Measurements from ENCODE around the gene EME1. TPM values are rescaled to one million over a fixed set of nuclear protein-coding genes. Genes with fewer than 3 reads are reported as not detected.
"Not testable (repeated sequence)": the region's sequence is repeated elsewhere in the genome, so short reads cannot be mapped to it uniquely, and the experiment has no call there.

The EME1 gene
- total RNA-seq, 1 experiment from 2014 or later = 19.0 TPM

- in situ Hi-C loops (cut with HindIII; ENCODE audit: low pct_unique_long_range_greater_than_20kb, low sequenced_read_pairs) = no loop called here
- no peak for DNase-seq (ENCODE audit: low read depth)
Observed at GRCh38 chr17:50379351-50380132, 6.5 kb downstream of the EME1 start.

- in situ Hi-C loops (cut with HindIII; ENCODE audit: low pct_unique_long_range_greater_than_20kb, low sequenced_read_pairs) = no loop called here
- no peak for DNase-seq (ENCODE audit: low read depth)
Observed at GRCh38 chr17:50380369-50381259, 7.6 kb downstream of the EME1 start.

- in situ Hi-C loops (cut with HindIII; ENCODE audit: low pct_unique_long_range_greater_than_20kb, low sequenced_read_pairs) = no loop called here
- no peak for DNase-seq (ENCODE audit: low read depth)
Observed at GRCh38 chr17:50381260-50381815, 8.3 kb downstream of the EME1 start.

- in situ Hi-C loops (cut with HindIII; ENCODE audit: low pct_unique_long_range_greater_than_20kb, low sequenced_read_pairs) = no loop called here
- DNase-seq (ENCODE audit: low read depth) = no peak
Observed at GRCh38 chr17:50381920-50382319, 8.9 kb downstream of the EME1 start.

- DNase-seq (ENCODE audit: low read depth) = no peak
- in situ Hi-C loops (cut with HindIII; ENCODE audit: low pct_unique_long_range_greater_than_20kb, low sequenced_read_pairs) = no loop called here
Observed at GRCh38 chr17:50382931-50383330, 9.9 kb downstream of the EME1 start.

- no peak for DNase-seq (ENCODE audit: low read depth)
- in situ Hi-C loops (cut with HindIII; ENCODE audit: low pct_unique_long_range_greater_than_20kb, low sequenced_read_pairs) = no loop called here
Observed at GRCh38 chr17:50386510-50386909, 13.5 kb downstream of the EME1 start.

GRCh38 chr17:50388728-50389127 lies 15.7 kb downstream of the EME1 start:
- in situ Hi-C loops (cut with HindIII; ENCODE audit: low pct_unique_long_range_greater_than_20kb, low sequenced_read_pairs) = no loop called here
- no peak for DNase-seq (ENCODE audit: low read depth)

GRCh38 chr17:50389534-50389933 lies 16.5 kb downstream of the EME1 start:
- no peak for DNase-seq (ENCODE audit: low read depth)
- in situ Hi-C loops (cut with HindIII; ENCODE audit: low pct_unique_long_range_greater_than_20kb, low sequenced_read_pairs) = no loop called here

GRCh38 chr17:50392621-50393020 lies 19.6 kb downstream of the EME1 start:
- no peak for DNase-seq (ENCODE audit: low read depth)
- in situ Hi-C loops (cut with HindIII; ENCODE audit: low pct_unique_long_range_greater_than_20kb, low sequenced_read_pairs) = no loop called here

GRCh38 chr17:50393700-50394099 lies 20.7 kb downstream of the EME1 start:
- in situ Hi-C loops (cut with HindIII; ENCODE audit: low pct_unique_long_range_greater_than_20kb, low sequenced_read_pairs) = no loop called here
- no peak for DNase-seq (ENCODE audit: low read depth)

- DNase-seq (ENCODE audit: low read depth) = no peak
- in situ Hi-C loops (cut with HindIII; ENCODE audit: low pct_unique_long_range_greater_than_20kb, low sequenced_read_pairs) = no loop called here
Observed at GRCh38 chr17:50394711-50395110, 21.7 kb downstream of the EME1 start.

GRCh38 chr17:50396261-50397110 lies 23.5 kb downstream of the EME1 start:
- peak; percentile 56 for DNase-seq (ENCODE audit: low read depth)
- in situ Hi-C loops (cut with HindIII; ENCODE audit: low pct_unique_long_range_greater_than_20kb, low sequenced_read_pairs) = no loop called here

- in situ Hi-C loops (cut with HindIII; ENCODE audit: low pct_unique_long_range_greater_than_20kb, low sequenced_read_pairs) = no loop called here
- peak; percentile 80 for DNase-seq (ENCODE audit: low read depth)
Observed at GRCh38 chr17:50397111-50397918, 24.3 kb downstream of the EME1 start, which contains the start of gene LRRC59. TSS of gene LRRC59 (minus strand) at chr17:50397523. CDS start at chr17:50397317, 206 bp downstream.

- in situ Hi-C loops (cut with HindIII; ENCODE audit: low pct_unique_long_range_greater_than_20kb, low sequenced_read_pairs) = no loop called here
- no peak for DNase-seq (ENCODE audit: low read depth)
Observed at GRCh38 chr17:50397919-50398285, 24.9 kb downstream of the EME1 start.

- DNase-seq (ENCODE audit: low read depth); in situ Hi-C loops (cut with HindIII; ENCODE audit: low pct_unique_long_range_greater_than_20kb, low sequenced_read_pairs): not testable (repeated sequence)
Observed at GRCh38 chr17:50398672-50399071, 25.6 kb downstream of the EME1 start.

- in situ Hi-C loops (cut with HindIII; ENCODE audit: low pct_unique_long_range_greater_than_20kb, low sequenced_read_pairs); DNase-seq (ENCODE audit: low read depth): not testable (repeated sequence)
Observed at GRCh38 chr17:50399591-50399990, 26.6 kb downstream of the EME1 start.

GRCh38 chr17:50405351-50405750 lies 32.3 kb downstream of the EME1 start:
- in situ Hi-C loops (cut with HindIII; ENCODE audit: low pct_unique_long_range_greater_than_20kb, low sequenced_read_pairs); DNase-seq (ENCODE audit: low read depth): not testable (repeated sequence)
